OCI-LY1 (cell line): Measurements from ENCODE around the gene XRRA1.

ENCODE experiments used
- CTCF ChIP-seq: fragments of 200-600 bp; sonication (generic), shearing (Covaris generic); IDR thresholded peaks from 2 replicates; pipeline ENCODE4 v1.5.1; 2017; ENCODE audit warnings: mild to moderate bottlenecking, antibody characterized with exemption, low read length, moderate library complexity, mixed read lengths
- EZH2 ChIP-seq: fragments of 200-600 bp; sonication (generic), shearing (Covaris generic); IDR thresholded peaks from 2 replicates; pipeline ENCODE4 v1.8.0; 2017; ENCODE audit warnings: borderline replicate concordance, mixed run types, mild to moderate bottlenecking, antibody characterized with exemption, low read length, moderate library complexity, mixed read lengths

- TF ChIP-seq CTCF (no peak), EZH2 (no peak)
Observed at GRCh38 chr11:74971424-74971823, 22.5 kb upstream of the XRRA1 start.
